Keratinocyte (primary cell): ENCODE results near the gene CDC14A.

Experiments used
- CTCF ChIP-seq, 3 experiments: IDR thresholded peaks in 1 of 3; conservative IDR thresholded peaks in 1 of 3; optimal IDR thresholded peaks in 1 of 3; 2 replicates in 2 of 3; 3 replicates in 1 of 3; pipeline versions ENCODE3 to v1.5.1; 2011; ENCODE audit warnings: low read length in 3 of 3, mild to moderate bottlenecking in 3 of 3, moderate library complexity in 2 of 3, control low read depth in 1 of 3, inconsistent platforms in 1 of 3; ENCODE audit not compliant: insufficient read depth in 2 of 3; ENCODE audit errors: extremely low read depth in 1 of 3
- EZH2 ChIP-seq: IDR thresholded peaks from one replicate; pipeline ENCODE4 v1.6.1; 2012; ENCODE audit warnings: inconsistent platforms, mild to moderate bottlenecking, low read length, moderate library complexity

DNA sequence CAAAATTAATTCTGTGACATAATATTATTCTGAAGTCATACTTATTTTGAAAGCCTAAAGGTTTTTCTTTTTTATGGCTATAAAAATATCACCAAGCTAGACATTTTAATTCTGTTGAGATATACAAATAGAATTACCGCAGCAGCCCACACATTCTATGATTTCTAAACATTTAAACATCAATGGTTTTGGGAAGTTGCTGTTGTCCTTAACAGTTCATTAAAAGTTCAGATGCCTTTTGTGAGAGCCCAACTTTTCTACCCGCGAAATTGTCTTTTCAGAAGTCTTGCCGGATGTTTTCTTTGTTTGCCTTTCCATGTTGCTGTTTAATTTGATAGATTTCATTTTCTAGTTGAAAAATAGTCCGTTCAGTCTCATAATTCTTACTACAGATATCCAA, 40.5 kb downstream of the CDC14A start:
- no peak for TF ChIP-seq CTCF (optimal IDR thresholded peaks at IDR 0.05 in 1 of 3, IDR thresholded peaks at IDR 0.05 in 1 of 3, conservative IDR thresholded peaks at IDR 0.05 in 1 of 3; ENCODE audit: extremely low read depth in 1 of 3, insufficient read depth in 2 of 3, low read length in 3 of 3)
- TF ChIP-seq EZH2, result no peak
